CD4-positive, CD25-positive, alpha-beta regulatory T cell (primary cell): ENCODE measurements around the gene H19. TPM values are rescaled to one million over a fixed set of nuclear protein-coding genes. Genes with fewer than 3 reads are reported as not detected.

Experiments used
- ATAC-seq, 2 donors: fragments of 150-1000 bp; cut with Tn5 transposase; one replicate each; pipeline ENCODE4 v1.10.0; 2021; ENCODE audit warnings: low read depth in 2 of 2, moderate number of reproducible peaks in 2 of 2, moderate library complexity in 1 of 2
- DNase-seq, 3 donors: peaks; one replicate each; pipeline versions ENCODE4 v3.0.0 to v3.0.0-alpha.2; 2012 to 2022; ENCODE audit warnings: mixed read lengths in 1 of 3
- H3K27ac ChIP-seq: one replicate; pipeline ENCODE4 v1.7.0; 2013; ENCODE audit warnings: mild to moderate bottlenecking, low read length; ENCODE audit not compliant: insufficient read depth, poor library complexity, severe bottlenecking
- H3K27me3 ChIP-seq: one replicate; pipeline ENCODE4 v1.7.0; 2013; ENCODE audit warnings: low read length; ENCODE audit not compliant: control insufficient read depth, insufficient read depth
- H3K36me3 ChIP-seq: one replicate; pipeline ENCODE4 v1.7.0; 2013; ENCODE audit warnings: mild to moderate bottlenecking, low read length, moderate library complexity; ENCODE audit not compliant: control insufficient read depth, insufficient read depth
- H3K4me1 ChIP-seq: 2 replicates; pipeline ENCODE4 v1.7.0; 2013; ENCODE audit warnings: mild to moderate bottlenecking, low read length; ENCODE audit not compliant: insufficient read depth, control insufficient read depth, poor library complexity, severe bottlenecking
- H3K4me3 ChIP-seq: one replicate; pipeline ENCODE4 v1.7.0; 2013; ENCODE audit warnings: low read depth, mild to moderate bottlenecking, low read length, moderate library complexity
- H3K9me3 ChIP-seq, 2 experiments: 1 replicate in 1 of 2; 2 replicates in 1 of 2; pipeline ENCODE4 v1.7.0; 2013; ENCODE audit warnings: low read length in 2 of 2, mild to moderate bottlenecking in 1 of 2, moderate library complexity in 1 of 2; ENCODE audit not compliant: control insufficient read depth in 2 of 2
- H3K27ac Mint-ChIP-seq, 3 donors: one replicate each; pipeline ENCODE4 v1.8.0; 2020 to 2022; ENCODE audit warnings: mild to moderate bottlenecking in 3 of 3, mixed read lengths in 3 of 3, moderate library complexity in 2 of 3
- H3K27me3 Mint-ChIP-seq: one replicate; pipeline ENCODE4 v1.8.0; 2022; ENCODE audit warnings: mild to moderate bottlenecking, mixed read lengths
- H3K36me3 Mint-ChIP-seq: one replicate; pipeline ENCODE4 v1.8.0; 2020; ENCODE audit warnings: mixed read lengths
- H3K4me1 Mint-ChIP-seq, 4 donors: one replicate each; pipeline ENCODE4 v1.8.0; 2020 to 2022; ENCODE audit warnings: mixed read lengths in 4 of 4, mild to moderate bottlenecking in 1 of 4
- H3K4me3 Mint-ChIP-seq, 4 donors: one replicate each; pipeline ENCODE4 v1.8.0; 2020 to 2022; ENCODE audit warnings: mild to moderate bottlenecking in 4 of 4, mixed read lengths in 4 of 4, moderate library complexity in 3 of 4
- H3K9me3 Mint-ChIP-seq, 7 donors: one replicate each; pipeline ENCODE4 v1.8.0; 2020 to 2022; ENCODE audit warnings: mixed read lengths in 7 of 7, mild to moderate bottlenecking in 3 of 7, moderate library complexity in 2 of 7
- polyA plus RNA-seq, 4 donors: library from polyadenylated mRNA; unstranded; fragments of 300-500 nt; fragmentation: Illumina TruSeq; gene quantifications; one replicate each; pipeline ENCODE4 v1.2.3, GENCODE V29; 2021
- total RNA-seq: library from RNA; stranded (reverse); gene quantifications from one replicate; pipeline ENCODE4 v1.2.3, GENCODE V29; 2022

H19 gene
- total and polyA plus RNA-seq, 5 donors from 2014 or later, result 0.25 TPM; not detected in 4

GRCh38 chr11:1992111-1992510, 5.5 kb downstream of the H19 start:
- no peaks in the 10 kb centered on the region for H3K9me3 ChIP-seq
- no peak overlapping the region for H3K27ac ChIP-seq
- no peaks in the 10 kb centered on the region for H3K4me1 ChIP-seq
- H3K27ac Mint-ChIP-seq, result no peak overlapping the region
- H3K27me3 Mint-ChIP-seq, result no peaks in the 10 kb centered on the region
- H3K36me3 ChIP-seq, result no peaks in the 10 kb centered on the region
- no peak overlapping the region for H3K4me3 Mint-ChIP-seq
- H3K4me3 ChIP-seq, result no peak overlapping the region
- H3K4me1 Mint-ChIP-seq, result no peaks in the 10 kb centered on the region
- ATAC-seq (no peak), DNase-seq (no peak)
- no peaks in the 10 kb centered on the region for H3K36me3 Mint-ChIP-seq
- H3K27me3 ChIP-seq, result no peaks in the 10 kb centered on the region
- H3K9me3 Mint-ChIP-seq, result no peaks in the 10 kb centered on the region

- ATAC-seq (no peak), DNase-seq (no peak)
- Histone ChIP-seq H3K27me3 (no peaks in the 10 kb centered on the region), H3K4me3 (no peak overlapping the region), H3K4me1 (no peaks in the 10 kb centered on the region), H3K36me3 (no peaks in the 10 kb centered on the region), H3K9me3 (no peaks in the 10 kb centered on the region), H3K27ac (no peak overlapping the region)
- H3K27ac Mint-ChIP-seq, result no peak overlapping the region
- no peaks in the 10 kb centered on the region for H3K4me1 Mint-ChIP-seq
- no peaks in the 10 kb centered on the region for H3K36me3 Mint-ChIP-seq
- H3K9me3 Mint-ChIP-seq, result no peaks in the 10 kb centered on the region
- H3K4me3 Mint-ChIP-seq, result no peak overlapping the region
- H3K27me3 Mint-ChIP-seq, result no peaks in the 10 kb centered on the region
Observed at GRCh38 chr11:1990872-1991578, 6.6 kb downstream of the H19 start.

GRCh38 chr11:1989953-1990352, 7.7 kb downstream of the H19 start:
- DNase-seq (no peak), ATAC-seq (no peak)
- no peaks in the 10 kb centered on the region for H3K4me1 Mint-ChIP-seq
- no peaks in the 10 kb centered on the region for H3K4me1 ChIP-seq
- no peak overlapping the region for H3K27ac Mint-ChIP-seq
- H3K27me3 Mint-ChIP-seq, result no peaks in the 10 kb centered on the region
- H3K4me3 ChIP-seq, result no peak overlapping the region
- no peaks in the 10 kb centered on the region for H3K36me3 Mint-ChIP-seq
- no peaks in the 10 kb centered on the region for H3K36me3 ChIP-seq
- H3K9me3 Mint-ChIP-seq, result no peaks in the 10 kb centered on the region
- H3K9me3 ChIP-seq, result no peaks in the 10 kb centered on the region
- H3K4me3 Mint-ChIP-seq, result no peak overlapping the region
- H3K27ac ChIP-seq, result no peak overlapping the region
- no peaks in the 10 kb centered on the region for H3K27me3 ChIP-seq

- no peak for DNase-seq
- H3K9me3 Mint-ChIP-seq, result no peaks in the 10 kb centered on the region
- no peak overlapping the region for H3K27ac Mint-ChIP-seq
- H3K4me3 Mint-ChIP-seq, result no peak overlapping the region
- no peak for ATAC-seq
- H3K27ac ChIP-seq, result no peak overlapping the region
- H3K27me3 ChIP-seq, result no peaks in the 10 kb centered on the region
- H3K9me3 ChIP-seq, result no peaks in the 10 kb centered on the region
- no peak overlapping the region for H3K4me3 ChIP-seq
- H3K27me3 Mint-ChIP-seq, result no peaks in the 10 kb centered on the region
- H3K36me3 ChIP-seq, result no peaks in the 10 kb centered on the region
- H3K4me1 Mint-ChIP-seq, result no peaks in the 10 kb centered on the region
- no peaks in the 10 kb centered on the region for H3K4me1 ChIP-seq
- H3K36me3 Mint-ChIP-seq, result no peaks in the 10 kb centered on the region
Observed at GRCh38 chr11:1988667-1989317, 8.8 kb downstream of the H19 start.

GRCh38 chr11:1988174-1988573, 9.5 kb downstream of the H19 start:
- no peak overlapping the region for H3K4me3 Mint-ChIP-seq
- no peak for DNase-seq

GRCh38 chr11:1987024-1987423, 10.6 kb downstream of the H19 start:
- no peak for DNase-seq
- H3K36me3 Mint-ChIP-seq, result no peaks in the 10 kb centered on the region
- H3K4me3 ChIP-seq, result no peak overlapping the region
- no peak for ATAC-seq
- no peak overlapping the region for H3K4me3 Mint-ChIP-seq
- H3K27me3 ChIP-seq, result no peaks in the 10 kb centered on the region
- no peaks in the 10 kb centered on the region for H3K9me3 ChIP-seq
- no peak overlapping the region for H3K27ac Mint-ChIP-seq
- H3K27ac ChIP-seq, result no peak overlapping the region
- H3K27me3 Mint-ChIP-seq, result no peaks in the 10 kb centered on the region
- no peaks in the 10 kb centered on the region for H3K9me3 Mint-ChIP-seq
- H3K4me1 ChIP-seq, result no peaks in the 10 kb centered on the region
- no peaks in the 10 kb centered on the region for H3K36me3 ChIP-seq
- H3K4me1 Mint-ChIP-seq, result no peaks in the 10 kb centered on the region

More at GRCh38 chr11:1988174-1988573, 9.5 kb downstream of the H19 start:
- Histone ChIP-seq H3K9me3 (no peaks in the 10 kb centered on the region), H3K27me3 (no peaks in the 10 kb centered on the region), H3K4me3 (no peak overlapping the region), H3K4me1 (no peaks in the 10 kb centered on the region), H3K27ac (no peak overlapping the region), H3K36me3 (no peaks in the 10 kb centered on the region)
- no peaks in the 10 kb centered on the region for H3K4me1 Mint-ChIP-seq
- no peaks in the 10 kb centered on the region for H3K27me3 Mint-ChIP-seq
- H3K9me3 Mint-ChIP-seq, result no peaks in the 10 kb centered on the region
- no peaks in the 10 kb centered on the region for H3K36me3 Mint-ChIP-seq
- no peak for ATAC-seq
- no peak overlapping the region for H3K27ac Mint-ChIP-seq

GRCh38 chr11:1983601-1983961, 14.1 kb downstream of the H19 start:
- Histone ChIP-seq H3K27ac (no peak overlapping the region), H3K36me3 (no peaks in the 10 kb centered on the region), H3K9me3 (no peaks in the 10 kb centered on the region), H3K4me1 (no peaks in the 10 kb centered on the region), H3K4me3 (no peak overlapping the region), H3K27me3 (no peaks in the 10 kb centered on the region)
- Mint-ChIP-seq H3K27me3 (no peaks in the 10 kb centered on the region), H3K36me3 (no peaks in the 10 kb centered on the region), H3K4me1 (no peaks in the 10 kb centered on the region), H3K4me3 (no peak overlapping the region), H3K27ac (no peak overlapping the region), H3K9me3 (no peaks in the 10 kb centered on the region)
- ATAC-seq (no peak), DNase-seq (no peak)
